ENCODE measurements around the gene COL7A1.

DNA sequence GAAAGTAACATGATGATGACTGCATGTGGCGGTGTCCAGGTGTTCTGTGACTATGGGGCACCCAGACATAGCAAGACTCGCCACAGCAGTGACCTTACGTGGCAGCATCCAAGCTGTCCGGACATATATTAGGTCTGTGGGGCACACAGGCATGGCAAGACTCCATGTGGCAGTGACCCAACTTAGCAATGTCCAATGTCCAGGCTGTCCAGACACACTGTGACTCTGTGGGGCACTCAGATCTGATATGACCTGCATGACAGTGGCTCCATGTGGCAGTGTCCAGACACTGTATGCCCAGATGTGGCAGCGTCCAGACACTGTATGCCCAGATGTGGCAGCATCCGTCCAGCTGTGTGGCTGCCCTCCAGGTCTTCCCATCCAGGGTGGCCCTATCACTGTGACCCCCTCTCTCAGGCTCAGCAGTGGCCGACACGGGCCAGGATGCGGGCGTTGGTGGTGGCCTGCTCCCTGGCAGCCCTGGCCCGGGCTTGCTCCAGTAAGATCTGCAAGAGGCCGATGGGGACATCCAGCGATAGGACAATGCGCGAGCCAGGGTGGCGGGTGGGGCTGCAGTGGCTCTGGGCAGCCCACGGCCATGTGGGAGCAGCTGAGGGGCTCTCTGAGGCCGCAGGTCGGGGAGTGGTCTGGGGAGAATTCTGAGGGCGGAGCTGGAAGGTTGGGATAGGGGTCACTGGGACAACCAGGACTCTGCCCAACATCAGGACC is 32.6 kb downstream of the COL7A1 start:
- TF ChIP-seq, protein P1, sequence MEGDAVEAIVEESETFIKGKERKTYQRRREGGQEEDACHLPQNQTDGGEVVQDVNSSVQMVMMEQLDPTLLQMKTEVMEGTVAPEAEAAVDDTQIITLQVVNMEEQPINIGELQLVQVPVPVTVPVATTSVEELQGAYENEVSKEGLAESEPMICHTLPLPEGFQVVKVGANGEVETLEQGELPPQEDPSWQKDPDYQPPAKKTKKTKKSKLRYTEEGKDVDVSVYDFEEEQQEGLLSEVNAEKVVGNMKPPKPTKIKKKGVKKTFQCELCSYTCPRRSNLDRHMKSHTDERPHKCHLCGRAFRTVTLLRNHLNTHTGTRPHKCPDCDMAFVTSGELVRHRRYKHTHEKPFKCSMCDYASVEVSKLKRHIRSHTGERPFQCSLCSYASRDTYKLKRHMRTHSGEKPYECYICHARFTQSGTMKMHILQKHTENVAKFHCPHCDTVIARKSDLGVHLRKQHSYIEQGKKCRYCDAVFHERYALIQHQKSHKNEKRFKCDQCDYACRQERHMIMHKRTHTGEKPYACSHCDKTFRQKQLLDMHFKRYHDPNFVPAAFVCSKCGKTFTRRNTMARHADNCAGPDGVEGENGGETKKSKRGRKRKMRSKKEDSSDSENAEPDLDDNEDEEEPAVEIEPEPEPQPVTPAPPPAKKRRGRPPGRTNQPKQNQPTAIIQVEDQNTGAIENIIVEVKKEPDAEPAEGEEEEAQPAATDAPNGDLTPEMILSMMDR (conservative IDR thresholded peaks at IDR 0.05): no peak
- no peak for TF ChIP-seq EZH2 (IDR thresholded peaks at IDR 0.05; ENCODE audit: low read depth)
